Body of pancreas (tissue), 4 donors: Measurements from ENCODE around the gene EMILIN2. TPM values are rescaled to one million over a fixed set of nuclear protein-coding genes. Genes with fewer than 3 reads are reported as not detected.

Experiments
- ATAC-seq: fragments of 150-250 bp; one replicate; pipeline ENCODE4 v1.9.1; 2016
- DNase-seq, 4 donors: peaks; one replicate each; pipeline ENCODE4 v3.0.0-alpha.2; 2019
- H3K27ac ChIP-seq, 4 donors: fragments of 200-600 bp; sonication (generic); 1 replicate in 3 of 4; 2 replicates in 1 of 4; pipeline versions ENCODE4 v1.5.1 to v1.6.1; 2016 to 2019; ENCODE audit warnings: mild to moderate bottlenecking in 1 of 4, mixed read lengths in 1 of 4, moderate library complexity in 1 of 4
- H3K27me3 ChIP-seq, 2 donors: fragments of 200-600 bp; sonication (generic); one replicate each; pipeline ENCODE4 v1.6.0; 2016; ENCODE audit warnings: mild to moderate bottlenecking in 1 of 2
- H3K36me3 ChIP-seq, 2 donors: fragments of 200-600 bp; sonication (generic); replicated peaks in 1 of 2; 2 replicates each; pipeline ENCODE4 v1.5.1; 2016; ENCODE audit warnings: low read depth in 2 of 2; ENCODE audit not compliant: insufficient read depth in 1 of 2
- H3K4me1 ChIP-seq: fragments of 200-600 bp; sonication (generic); one replicate; pipeline ENCODE4 v1.6.0; 2016
- H3K4me3 ChIP-seq, 2 donors: fragments of 200-600 bp; sonication (generic); 1 replicate in 1 of 2; 2 replicates in 1 of 2; pipeline ENCODE4 v1.5.1; 2016 to 2019
- H3K9me3 ChIP-seq, 3 donors: fragments of 200-600 bp; sonication (generic); 1 replicate in 2 of 3; 2 replicates in 1 of 3; pipeline ENCODE4 v1.5.1; 2016
- CTCF ChIP-seq, 7 experiments: fragments of 450-650 bp in 4 of 7; fragments of 200-600 bp in 3 of 7; sonication (generic) in 3 of 7; IDR thresholded peaks; one replicate each; pipeline ENCODE4 v1.5.1; 2016 to 2019; ENCODE audit warnings: antibody characterized with exemption in 7 of 7
- POLR2A ChIP-seq, 3 donors: fragments of 450-650 bp; IDR thresholded peaks; one replicate each; pipeline ENCODE4 v1.6.1; 2016; ENCODE audit warnings: antibody characterized with exemption in 3 of 3, mild to moderate bottlenecking in 2 of 3
- whole genome bisulfite sequencing, 2 donors: methylation state at CpG; one replicate each; pipeline ENCODE4 v1.1.5; 2017; 5-methylcytosine and 5-hydroxymethylcytosine counted together
- intact Hi-C: fragments of 100-400 bp; cut with DNase I; formaldehyde crosslinking; loops from one replicate; pipeline ENCODE4 v1.15.1; 2023
- total RNA-seq, 2 donors: library from RNA; depleted of rRNA; stranded (reverse); fragments of >200 nt; gene quantifications; one replicate each; pipeline ENCODE4 v1.1.0, GENCODE V29; 2016

The EMILIN2 gene
- total RNA-seq, 2 donors from 2014 or later: 2.0 to 3.1 TPM

- Histone ChIP-seq H3K4me3 (no peak overlapping the region), H3K27ac (no peak overlapping the region), H3K9me3 (no peaks in the 10 kb centered on the region), H3K4me1 (no peaks in the 10 kb centered on the region), H3K27me3 (no peaks in the 10 kb centered on the region), H3K36me3 (no peaks in the 10 kb centered on the region)
- WGBS, 2 donors: 57 to 63% methylated on average over 2 of the region's 2 CpGs
- DNase-seq: no peak
- ATAC-seq: no peak
- intact Hi-C loops: no loop called here
- TF ChIP-seq CTCF (IDR thresholded peaks at IDR 0.05) (no peak), POLR2A (IDR thresholded peaks at IDR 0.05) (no peak)
These were observed 48.1 kb downstream of the EMILIN2 start for GRCh38 chr18:2894841-2895370.

- TF ChIP-seq POLR2A (IDR thresholded peaks at IDR 0.05) (no peak), CTCF (IDR thresholded peaks at IDR 0.05) (no peak)
- WGBS, 2 donors: 94 to 98% methylated on average over 7 of the region's 7 CpGs
- Histone ChIP-seq H3K27me3 (no peaks in the 10 kb centered on the region), H3K4me3 (no peak overlapping the region), H3K36me3 (no peaks in the 10 kb centered on the region), H3K9me3 (no peaks in the 10 kb centered on the region), H3K27ac (no peak overlapping the region), H3K4me1 (no peaks in the 10 kb centered on the region)
- ATAC-seq: no peak
- no peak for DNase-seq
- intact Hi-C loops: no loop called here
These were observed 48.6 kb downstream of the EMILIN2 start for GRCh38 chr18:2895391-2895790.

- H3K9me3 ChIP-seq: no peaks in the 10 kb centered on the region
- ATAC-seq (no peak), DNase-seq (no peak)
- 87% methylated on average over 4 of the region's 4 CpGs for WGBS, 2 donors
- intact Hi-C loops: no loop called here
- H3K4me3 ChIP-seq: no peak overlapping the region
- H3K27me3 ChIP-seq: no peaks in the 10 kb centered on the region
- no peaks in the 10 kb centered on the region for H3K36me3 ChIP-seq
- H3K4me1 ChIP-seq: no peaks in the 10 kb centered on the region
- H3K27ac ChIP-seq: no peak overlapping the region
- TF ChIP-seq CTCF (IDR thresholded peaks at IDR 0.05): no peak
These were observed 50.2 kb downstream of the EMILIN2 start for GRCh38 chr18:2896990-2897389.

GRCh38 chr18:2897448-2898185, 50.8 kb downstream of the EMILIN2 start:
- WGBS, 2 donors: 80 to 82% methylated on average over 12 of the region's 12 CpGs
- no peak overlapping the region for H3K27ac ChIP-seq

More at GRCh38 chr18:2897448-2898185, 50.8 kb downstream of the EMILIN2 start:
- ATAC-seq (no peak), DNase-seq (no peak)
- Histone ChIP-seq H3K4me1 (no peaks in the 10 kb centered on the region), H3K9me3 (no peaks in the 10 kb centered on the region), H3K27me3 (no peaks in the 10 kb centered on the region), H3K4me3 (no peak overlapping the region), H3K36me3 (no peaks in the 10 kb centered on the region)
- intact Hi-C loops: no loop called here
- TF ChIP-seq CTCF (IDR thresholded peaks at IDR 0.05) (no peak), POLR2A (IDR thresholded peaks at IDR 0.05) (no peak)
